AG09309 (cell line): ENCODE measurements around the gene ZNF664.

ENCODE experiments used
- DNase-seq: peaks from one replicate; pipeline ENCODE4 v3.0.0-alpha.2; 2010; ENCODE audit warnings: low read depth
- H3K4me3 ChIP-seq: 2 replicates; pipeline ENCODE4 v1.5.1; 2011; ENCODE audit warnings: mild to moderate bottlenecking, low read depth, low read length, moderate library complexity; ENCODE audit not compliant: control insufficient read depth
- TF ChIP-seq, protein P1 (sequence below): IDR thresholded peaks from 2 replicates; pipeline ENCODE4 v1.5.1; 2011; ENCODE audit warnings: mild to moderate bottlenecking, low read depth, low read length, inconsistent platforms; ENCODE audit not compliant: insufficient read depth, control insufficient read depth; ENCODE audit errors: missing control alignments

Gene ZNF664

DNA sequence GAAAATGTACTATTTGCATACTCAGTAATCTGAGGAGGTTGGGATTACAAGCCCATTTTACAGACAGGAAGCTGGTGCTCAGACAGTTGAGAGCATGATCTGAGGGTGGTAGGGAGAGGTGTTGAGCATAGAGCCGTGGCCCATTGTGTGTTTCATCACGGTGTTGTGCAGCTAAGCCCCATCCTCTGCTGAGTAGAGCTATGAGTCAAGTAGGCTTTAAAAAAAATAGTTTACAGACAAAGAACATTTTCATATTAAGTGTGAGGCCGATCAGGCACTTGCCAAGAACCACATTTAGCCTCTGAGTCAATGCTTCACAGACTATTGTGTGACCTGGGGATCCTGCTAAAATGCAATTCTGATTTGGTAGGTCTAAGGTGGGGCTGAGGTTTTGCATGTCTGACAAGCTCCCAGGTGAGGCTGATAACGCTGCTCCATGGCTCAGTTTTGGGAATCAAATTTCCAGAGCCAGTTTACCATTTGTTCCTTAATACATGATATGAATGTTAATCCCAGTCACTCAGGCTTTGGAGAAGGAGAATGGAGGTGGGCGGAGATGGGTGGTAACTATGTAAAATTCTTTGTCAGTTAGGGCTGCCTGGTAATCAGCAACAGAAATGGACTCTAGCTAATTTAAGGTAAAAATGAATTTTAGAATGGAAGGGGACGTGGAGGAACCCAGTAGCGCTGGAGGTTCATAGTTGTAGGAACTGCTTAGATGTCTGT lies 22.2 kb downstream of the ZNF664 start:
- TF ChIP-seq, protein P1, sequence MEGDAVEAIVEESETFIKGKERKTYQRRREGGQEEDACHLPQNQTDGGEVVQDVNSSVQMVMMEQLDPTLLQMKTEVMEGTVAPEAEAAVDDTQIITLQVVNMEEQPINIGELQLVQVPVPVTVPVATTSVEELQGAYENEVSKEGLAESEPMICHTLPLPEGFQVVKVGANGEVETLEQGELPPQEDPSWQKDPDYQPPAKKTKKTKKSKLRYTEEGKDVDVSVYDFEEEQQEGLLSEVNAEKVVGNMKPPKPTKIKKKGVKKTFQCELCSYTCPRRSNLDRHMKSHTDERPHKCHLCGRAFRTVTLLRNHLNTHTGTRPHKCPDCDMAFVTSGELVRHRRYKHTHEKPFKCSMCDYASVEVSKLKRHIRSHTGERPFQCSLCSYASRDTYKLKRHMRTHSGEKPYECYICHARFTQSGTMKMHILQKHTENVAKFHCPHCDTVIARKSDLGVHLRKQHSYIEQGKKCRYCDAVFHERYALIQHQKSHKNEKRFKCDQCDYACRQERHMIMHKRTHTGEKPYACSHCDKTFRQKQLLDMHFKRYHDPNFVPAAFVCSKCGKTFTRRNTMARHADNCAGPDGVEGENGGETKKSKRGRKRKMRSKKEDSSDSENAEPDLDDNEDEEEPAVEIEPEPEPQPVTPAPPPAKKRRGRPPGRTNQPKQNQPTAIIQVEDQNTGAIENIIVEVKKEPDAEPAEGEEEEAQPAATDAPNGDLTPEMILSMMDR = no peak
- no peak overlapping the region for H3K4me3 ChIP-seq
- DNase-seq = peak; percentile 32

DNA sequence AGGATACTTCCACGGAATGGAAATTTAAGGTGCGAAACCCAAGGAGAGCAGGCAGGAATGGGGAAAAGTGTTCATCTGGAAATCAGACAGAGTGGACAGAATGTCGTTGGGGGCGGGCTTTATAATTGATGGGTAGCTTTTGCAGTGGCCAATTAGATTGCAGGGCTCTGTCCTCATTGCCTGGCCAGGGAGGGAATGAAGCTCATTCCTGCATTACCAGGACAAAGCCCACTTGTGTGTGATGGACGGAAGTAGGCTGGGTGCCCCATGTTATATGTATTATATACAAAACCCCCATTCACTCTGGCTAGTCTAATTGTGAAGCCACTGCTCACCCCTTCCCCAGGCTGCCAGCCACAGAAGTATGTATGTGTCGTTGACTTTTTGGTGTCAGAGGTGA lies 23.6 kb downstream of the ZNF664 start:
- H3K4me3 ChIP-seq = no peak overlapping the region
- TF ChIP-seq, protein P1 = no peak
- no peak for DNase-seq

DNA sequence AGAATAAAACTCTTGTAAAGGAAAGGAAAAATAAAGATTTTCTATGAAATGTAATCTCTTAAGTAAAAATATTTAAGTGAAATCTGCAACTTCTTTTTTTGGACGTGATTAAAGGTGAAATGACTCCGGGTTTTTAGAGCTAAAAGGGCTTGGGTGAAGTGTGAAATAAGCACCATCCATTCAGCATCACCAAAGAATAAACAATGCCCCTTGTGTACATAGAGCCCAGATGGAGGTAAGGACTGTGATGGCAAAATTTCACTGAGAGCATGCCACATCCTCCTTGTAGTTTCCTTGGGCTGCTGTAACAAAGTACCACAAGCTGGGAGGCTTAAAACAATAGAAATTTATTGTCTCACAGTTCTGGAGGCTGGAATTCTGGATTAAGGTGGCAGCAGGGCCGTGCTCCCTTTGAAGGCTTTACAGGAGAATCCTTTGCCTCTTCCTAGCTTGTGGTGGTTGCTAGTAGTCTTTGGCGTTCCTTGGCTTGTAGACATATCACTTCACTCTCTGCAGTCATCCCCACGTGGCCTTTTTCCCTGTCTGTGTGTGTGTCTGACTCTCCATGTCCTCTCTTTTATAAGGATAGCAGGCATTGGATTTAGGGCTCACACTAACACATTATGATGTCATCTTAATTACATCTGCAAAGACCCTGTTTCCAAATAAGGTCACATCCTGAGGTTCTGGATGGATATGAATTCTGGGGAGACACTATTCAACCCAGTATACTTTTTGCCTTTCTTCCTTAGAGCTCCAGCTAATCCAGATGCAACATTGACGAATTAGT lies 24.2 kb downstream of the ZNF664 start:
- DNase-seq = no peak
- TF ChIP-seq, protein P1 = no peak
- no peak overlapping the region for H3K4me3 ChIP-seq

GRCh38 chr12:123997908-123998307 lies 24.9 kb downstream of the ZNF664 start:
- H3K4me3 ChIP-seq = no peak overlapping the region
- TF ChIP-seq, protein P1 = no peak
- no peak for DNase-seq

DNA sequence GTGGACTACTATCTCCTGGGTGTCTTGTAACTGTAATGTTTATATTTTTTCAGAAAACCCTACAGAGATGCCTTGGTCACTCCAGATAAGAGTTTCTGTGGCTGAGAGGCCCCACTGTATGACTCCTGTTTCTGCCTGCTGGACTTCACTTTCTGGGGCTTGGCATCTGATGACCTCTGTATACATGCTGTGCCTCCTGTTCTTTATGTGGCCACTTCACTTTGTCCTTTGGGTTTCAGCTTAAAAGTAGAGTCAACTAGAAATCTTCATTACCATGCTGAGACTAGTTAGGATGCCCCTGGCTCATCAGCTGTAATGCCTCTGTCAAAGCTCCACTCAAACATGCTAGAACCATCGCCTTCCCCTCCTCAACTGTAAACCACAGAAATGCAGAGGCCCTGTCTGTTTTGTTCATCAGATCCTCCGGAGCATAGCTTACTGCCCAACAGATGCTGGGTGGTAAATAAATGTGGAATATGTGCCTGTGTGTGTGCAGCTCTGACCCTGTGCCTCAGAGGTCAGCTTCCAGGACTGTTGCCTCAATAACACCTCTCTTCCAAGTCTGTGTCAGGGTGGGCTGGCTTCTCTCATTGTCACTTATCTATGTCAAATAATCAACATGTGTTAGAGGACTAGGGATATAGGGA lies 25.5 kb downstream of the ZNF664 start:
- TF ChIP-seq, protein P1 = no peak
- no peak for DNase-seq
- H3K4me3 ChIP-seq = no peak overlapping the region

- DNase-seq = no peak
- no peak overlapping the region for H3K4me3 ChIP-seq
- TF ChIP-seq, protein P1 = no peak
Observed at GRCh38 chr12:123998991-123999359, 26.0 kb downstream of the ZNF664 start.
